NT2/D1 (cell line): ENCODE measurements around the gene GNB5.

Experiments used
- DNase-seq: peaks from one replicate; pipeline ENCODE4 v3.0.0-alpha.2; 2011; ENCODE audit warnings: low read depth, low spot score
- H3K27me3 ChIP-seq: 2 replicates; pipeline ENCODE4 v1.6.0; 2011; ENCODE audit warnings: mild to moderate bottlenecking; ENCODE audit not compliant: insufficient read length, insufficient read depth
- H3K36me3 ChIP-seq: 2 replicates; pipeline ENCODE4 v1.6.1; 2011; ENCODE audit warnings: mild to moderate bottlenecking, low read length, mixed read lengths; ENCODE audit not compliant: insufficient read depth, insufficient read length
- H3K4me1 ChIP-seq: 2 replicates; pipeline ENCODE4 v1.5.1; 2011; ENCODE audit not compliant: insufficient read depth, insufficient read length
- H3K4me3 ChIP-seq: 2 replicates; pipeline ENCODE4 v1.5.1; 2011; ENCODE audit warnings: low read depth; ENCODE audit not compliant: insufficient read length
- H3K9ac ChIP-seq: 2 replicates; pipeline ENCODE4 v1.6.0; 2011; ENCODE audit warnings: low read depth; ENCODE audit not compliant: insufficient read length
- H3K9me3 ChIP-seq: 2 replicates; pipeline ENCODE4 v1.5.1; 2011; ENCODE audit warnings: mild to moderate bottlenecking, low read length; ENCODE audit not compliant: insufficient read depth
- SUZ12 ChIP-seq: IDR thresholded peaks from 2 replicates; pipeline ENCODE4 v1.6.1; 2011; ENCODE audit not compliant: insufficient read length, insufficient read depth; ENCODE audit errors: extremely low read depth
- YY1 ChIP-seq: IDR thresholded peaks from 2 replicates; pipeline ENCODE4 v1.6.1; 2011; ENCODE audit not compliant: insufficient read length, insufficient read depth
- ZNF274 ChIP-seq: IDR thresholded peaks from 2 replicates; pipeline ENCODE4 v1.6.1; 2011; ENCODE audit warnings: mild to moderate bottlenecking, low read depth, low read length

Gene GNB5

GRCh38 chr15:52094811-52095584, 96.2 kb downstream of the GNB5 start:
- no peak for DNase-seq
- Histone ChIP-seq H3K4me1 (no peaks in the 10 kb centered on the region), H3K9ac (no peak overlapping the region), H3K4me3 (no peak overlapping the region), H3K27me3 (no peaks in the 10 kb centered on the region), H3K36me3 (no peaks in the 10 kb centered on the region), H3K9me3 (no peaks in the 10 kb centered on the region)
- TF ChIP-seq YY1 (no peak), SUZ12 (no peak), ZNF274 (no peak)

GRCh38 chr15:52093539-52094510, 97.4 kb downstream of the GNB5 start:
- Histone ChIP-seq H3K4me1 (no peaks in the 10 kb centered on the region), H3K4me3 (no peak overlapping the region), H3K9me3 (no peaks in the 10 kb centered on the region), H3K27me3 (no peaks in the 10 kb centered on the region), H3K9ac (no peak overlapping the region), H3K36me3 (no peaks in the 10 kb centered on the region)
- no peak for DNase-seq
- no peak for TF ChIP-seq ZNF274
- no peak for TF ChIP-seq SUZ12
- TF ChIP-seq YY1: no peak

GRCh38 chr15:52093167-52093538, 98.0 kb downstream of the GNB5 start:
- no peak for DNase-seq
- Histone ChIP-seq H3K9ac (no peak overlapping the region), H3K4me3 (no peak overlapping the region), H3K27me3 (no peaks in the 10 kb centered on the region), H3K9me3 (no peaks in the 10 kb centered on the region), H3K36me3 (no peaks in the 10 kb centered on the region), H3K4me1 (no peaks in the 10 kb centered on the region)
- TF ChIP-seq YY1 (no peak), ZNF274 (no peak), SUZ12 (no peak)

- Histone ChIP-seq H3K4me3 (no peak overlapping the region), H3K9me3 (peaks cover 11% of the 10 kb centered on the region), H3K36me3 (no peaks in the 10 kb centered on the region), H3K9ac (no peak overlapping the region), H3K27me3 (no peaks in the 10 kb centered on the region), H3K4me1 (no peaks in the 10 kb centered on the region)
- no peak for TF ChIP-seq SUZ12
- TF ChIP-seq ZNF274: no peak
- TF ChIP-seq YY1: no peak
- DNase-seq: no peak
Observed at GRCh38 chr15:52090193-52090592, 101.0 kb downstream of the GNB5 start.

GRCh38 chr15:52086011-52086786, 105.0 kb downstream of the GNB5 start:
- TF ChIP-seq ZNF274 (no peak), YY1 (no peak), SUZ12 (no peak)
- H3K27me3 ChIP-seq: no peaks in the 10 kb centered on the region
- H3K4me1 ChIP-seq: no peaks in the 10 kb centered on the region
- no peaks in the 10 kb centered on the region for H3K36me3 ChIP-seq
- no peak for DNase-seq
- H3K4me3 ChIP-seq: no peak overlapping the region
- H3K9ac ChIP-seq: no peak overlapping the region
- peaks cover 11% of the 10 kb centered on the region for H3K9me3 ChIP-seq

GRCh38 chr15:52085299-52085698, 105.9 kb downstream of the GNB5 start:
- Histone ChIP-seq H3K27me3 (no peaks in the 10 kb centered on the region), H3K9me3 (peaks cover 11% of the 10 kb centered on the region), H3K4me3 (no peak overlapping the region), H3K4me1 (no peaks in the 10 kb centered on the region), H3K9ac (no peak overlapping the region), H3K36me3 (no peaks in the 10 kb centered on the region)
- TF ChIP-seq YY1: no peak
- no peak for TF ChIP-seq SUZ12
- no peak for TF ChIP-seq ZNF274
- no peak for DNase-seq
